ENCODE measurements around the gene CMTM1.
A peak's percentile ranks its signal among the peaks of the same experiment; 100 is the strongest.
"Not testable (repeated sequence)": the region's sequence is repeated elsewhere in the genome, so short reads cannot be mapped to it uniquely, and the experiment has no call there.

Gene CMTM1

GRCh38 chr16:66617728-66618127, 51.5 kb downstream of the CMTM1 start:
- no peak for DNase-seq

GRCh38 chr16:66618588-66619375, 52.5 kb downstream of the CMTM1 start:
- peak; percentile 95 for DNase-seq

- DNase-seq: peak; percentile 92
Measured at GRCh38 chr16:66619534-66620428, 53.5 kb downstream of the CMTM1 start.

- DNase-seq: peak; percentile 13
Measured at GRCh38 chr16:66620429-66620795, 54.2 kb downstream of the CMTM1 start.

GRCh38 chr16:66621973-66622372, 55.7 kb downstream of the CMTM1 start:
- DNase-seq: no peak

- no peak for DNase-seq
Measured at GRCh38 chr16:66622863-66623262, 56.6 kb downstream of the CMTM1 start.

- DNase-seq: no peak
Measured at GRCh38 chr16:66623755-66624154, 57.5 kb downstream of the CMTM1 start.

GRCh38 chr16:66627611-66628378, 61.6 kb downstream of the CMTM1 start:
- not testable (repeated sequence) for DNase-seq
